IMR-90 (cell line): Measurements from ENCODE around the gene SLC12A7. TPM values are rescaled to one million over a fixed set of nuclear protein-coding genes. Genes with fewer than 3 reads are reported as not detected.

Experiments used
- ATAC-seq: fragments of 200-7000 bp; cut with Tn5 transposase; 2 replicates; pipeline ENCODE4 v1.9.1; 2020; ENCODE audit warnings: low read depth, mild to moderate bottlenecking, moderate library complexity
- BruUV-seq: library from RNA; stranded (reverse); fragments of 400-500 nt; replicated peaks from 2 replicates; lab custom pipeline; 2021; lab: Mats Ljungman, UMichigan
- CTCF ChIA-PET: fragments of 300-600 bp; formaldehyde crosslinking; extraction: SDS; loops from one replicate; lab custom pipeline; 2021; ENCODE audit warnings: antibody characterized with exemption; lab: Yijun Ruan, JAX
- POLR2A ChIA-PET: fragments of 300-600 bp; sonication (Branson Sonifier 250); formaldehyde crosslinking; loops from one replicate; lab custom pipeline; 2022; ENCODE audit warnings: antibody characterized with exemption; ENCODE audit not compliant: unreplicated experiment; lab: Charles Lee
- DNase-seq: peaks from one replicate; pipeline ENCODE4 v3.0.0; 2013
- H2AFZ ChIP-seq: replicated peaks from 2 replicates; pipeline ENCODE3; 2013; ENCODE audit warnings: low read length, mild to moderate bottlenecking; ENCODE audit not compliant: poor library complexity
- H2AK5ac ChIP-seq: 2 replicates; pipeline ENCODE4 v1.6.1; 2013; ENCODE audit warnings: low read depth, low read length, inconsistent platforms
- H2AK9ac ChIP-seq: replicated peaks from 2 replicates; pipeline ENCODE3; 2013; ENCODE audit warnings: mild to moderate bottlenecking, low read depth, low read length, moderate library complexity; ENCODE audit not compliant: poor library complexity
- H2BK120ac ChIP-seq: 2 replicates; pipeline ENCODE4 v1.6.1; 2013; ENCODE audit warnings: low read depth, low read length, inconsistent platforms
- H2BK15ac ChIP-seq: 3 replicates; pipeline ENCODE4 v1.6.1; 2013; ENCODE audit warnings: low read depth, low read length, inconsistent platforms
- H2BK20ac ChIP-seq: 2 replicates; pipeline ENCODE4 v1.6.1; 2013; ENCODE audit warnings: low read depth, mild to moderate bottlenecking, inconsistent platforms, low read length, moderate library complexity
- H2BK5ac ChIP-seq: 2 replicates; pipeline ENCODE4 v1.6.1; 2013; ENCODE audit warnings: mild to moderate bottlenecking, low read depth, low read length, inconsistent platforms; ENCODE audit not compliant: poor library complexity, severe bottlenecking
- H3K14ac ChIP-seq: replicated peaks from 2 replicates; pipeline ENCODE4 v1.6.1; 2013; ENCODE audit warnings: low read depth, low read length, inconsistent platforms
- H3K18ac ChIP-seq: 2 replicates; pipeline ENCODE4 v1.6.1; 2013; ENCODE audit warnings: low read depth, low read length, control low read depth
- H3K23ac ChIP-seq: 2 replicates; pipeline ENCODE4 v1.6.1; 2013; ENCODE audit warnings: low read depth, low read length, inconsistent platforms
- H3K27ac ChIP-seq: 2 replicates; pipeline ENCODE4 v1.5.1; 2013; ENCODE audit warnings: mild to moderate bottlenecking, control low read depth, low read length; ENCODE audit not compliant: insufficient read depth
- H3K27me3 ChIP-seq: 2 replicates; pipeline ENCODE4 v1.6.1; 2013; ENCODE audit warnings: low read length; ENCODE audit not compliant: control insufficient read depth, insufficient read depth
- H3K36me3 ChIP-seq: 2 replicates; pipeline ENCODE4 v1.6.1; 2013; ENCODE audit warnings: low read length, mixed read lengths; ENCODE audit not compliant: control insufficient read depth, insufficient read depth
- H3K4ac ChIP-seq: 2 replicates; pipeline ENCODE4 v1.6.1; 2013; ENCODE audit warnings: low read depth, low read length, inconsistent platforms
- H3K4me1 ChIP-seq: 2 replicates; pipeline ENCODE4 v1.6.1; 2013; ENCODE audit warnings: low read length, mixed read lengths; ENCODE audit not compliant: control insufficient read depth, insufficient read depth
- H3K4me2 ChIP-seq: 2 replicates; pipeline ENCODE4 v1.6.1; 2013; ENCODE audit warnings: low read depth, mild to moderate bottlenecking, control low read depth, low read length, moderate library complexity
- H3K4me3 ChIP-seq: 2 replicates; pipeline ENCODE4 v1.5.1; 2013; ENCODE audit warnings: low read depth, mild to moderate bottlenecking, control low read depth, low read length, moderate library complexity; ENCODE audit not compliant: insufficient read depth
- H3K56ac ChIP-seq: 2 replicates; pipeline ENCODE4 v1.6.1; 2013; ENCODE audit warnings: low read length, inconsistent platforms; ENCODE audit not compliant: insufficient read depth; ENCODE audit errors: extremely low read depth
- H3K79me1 ChIP-seq, 2 experiments: 2 replicates each; pipeline ENCODE4 v1.6.1; 2013; ENCODE audit warnings: low read length in 2 of 2, inconsistent platforms in 1 of 2, low read depth in 1 of 2
- H3K9ac ChIP-seq: 2 replicates; pipeline ENCODE4 v1.6.1; 2013; ENCODE audit warnings: low read depth, low read length, control low read depth
- H3K9me1 ChIP-seq: 2 replicates; pipeline ENCODE4 v1.6.1; 2013; ENCODE audit warnings: low read length, inconsistent platforms; ENCODE audit not compliant: insufficient read depth
- H3K9me3 ChIP-seq: 2 replicates; pipeline ENCODE4 v1.6.1; 2013; ENCODE audit warnings: low read length; ENCODE audit not compliant: control insufficient read depth, insufficient read depth
- H4K20me1 ChIP-seq: 2 replicates; pipeline ENCODE4 v1.6.1; 2013; ENCODE audit warnings: low read length, inconsistent platforms; ENCODE audit not compliant: insufficient read depth
- H4K5ac ChIP-seq: 2 replicates; pipeline ENCODE4 v1.6.1; 2013; ENCODE audit warnings: mild to moderate bottlenecking, low read depth, low read length, control low read depth
- H4K8ac ChIP-seq, 2 experiments: 2 replicates each; pipeline ENCODE4 v1.6.1; 2013; ENCODE audit warnings: low read depth in 2 of 2, low read length in 2 of 2, control low read depth in 1 of 2, inconsistent platforms in 1 of 2
- H4K91ac ChIP-seq: 2 replicates; pipeline ENCODE4 v1.6.1; 2013; ENCODE audit warnings: low read depth, low read length, inconsistent platforms; ENCODE audit not compliant: insufficient read depth
- CEBPB ChIP-seq: IDR thresholded peaks from 2 replicates; pipeline ENCODE4 v1.6.1; 2012; ENCODE audit warnings: low read depth, low read length, improper control_type of control experiment
- RCOR1 ChIP-seq: IDR thresholded peaks from 2 replicates; pipeline ENCODE4 v1.6.1; 2012; ENCODE audit warnings: mild to moderate bottlenecking, low read length, improper control_type of control experiment; ENCODE audit not compliant: insufficient replicate concordance
- WGBS, 2 experiments: methylation state at CpG; one replicate each; pipeline versions ENCODE4 v1.1.5 to v1.1.7; 2013; ENCODE audit warnings: missing lambda C conversion rate in 2 of 2; ENCODE audit not compliant: insufficient read length in 1 of 2; ENCODE audit errors: extremely low coverage in 2 of 2; 5-methylcytosine and 5-hydroxymethylcytosine counted together
- dilution Hi-C: fragments of 300-500 bp; cut with HindIII; formaldehyde crosslinking; loops from one replicate; pipeline ENCODE4 v1.14.3; 2018; ENCODE audit warnings: low sequenced_read_pairs; ENCODE audit not compliant: unreplicated experiment
- in situ Hi-C: fragments of 300-500 bp; cut with MboI; formaldehyde crosslinking; loops from 3 replicates; pipeline ENCODE4 v1.14.3; 2019; ENCODE audit warnings: low sequenced_read_pairs, inconsistent platforms, mixed read lengths
- intact Hi-C: fragments of 100-400 bp; cut with micrococcal nuclease; formaldehyde crosslinking; loops from 2 replicates; pipeline ENCODE4 v1.10.0; 2022
- polyA plus RNA-seq, 3 experiments: library from polyadenylated mRNA; depleted of rRNA; stranded (reverse); fragments of >200 nt; gene quantifications; 2 replicates each; pipeline ENCODE4 v1.2.3, GENCODE V29; 2012; ENCODE audit warnings: low replicate concordance in 1 of 3
- total RNA-seq: library from RNA; depleted of rRNA; stranded (reverse); fragments of >200 nt; gene quantifications from 2 replicates; pipeline ENCODE4 v1.2.3, GENCODE V29; 2012

SLC12A7 gene
- total and polyA plus RNA-seq, 2 of the 4 experiments (the other 2 are of a cell fraction) = 3.0 to 6.1 TPM

DNA sequence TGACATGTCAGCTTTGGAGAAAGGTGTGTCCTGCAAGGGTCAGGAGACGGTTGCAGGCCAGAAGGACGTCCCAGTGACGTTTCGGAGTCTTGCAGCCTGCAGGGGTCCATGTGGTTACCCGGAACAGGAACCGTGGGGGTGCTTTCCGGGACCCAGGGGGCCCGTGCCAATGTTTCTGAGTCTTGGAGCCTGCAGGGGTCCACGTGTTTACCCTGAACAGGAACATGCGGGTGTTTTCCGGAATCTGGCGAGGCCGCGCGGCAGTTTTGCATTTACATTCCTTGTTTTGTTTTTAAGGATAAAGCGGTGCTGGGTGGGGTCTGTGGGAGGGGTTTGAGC, 72.7 kb downstream of the SLC12A7 start:
- intact Hi-C loops (no loop called here), in situ Hi-C loops (no loop called here), dilution Hi-C loops (no loop called here)
- CTCF ChIA-PET = no interaction called here
- no peak overlapping the region for H3K14ac ChIP-seq
- no peaks in the 10 kb centered on the region for H3K9me1 ChIP-seq
- H2BK120ac ChIP-seq = no peak overlapping the region
- BruUV-seq = no TSS peak
- POLR2A ChIA-PET = no interaction called here
- no peak overlapping the region for H2BK5ac ChIP-seq
- H3K4me3 ChIP-seq = no peak overlapping the region
- H4K20me1 ChIP-seq = no peaks in the 10 kb centered on the region
- no peak overlapping the region for H3K23ac ChIP-seq
- H2AK9ac ChIP-seq = no peak overlapping the region
- H4K91ac ChIP-seq = no peak overlapping the region
- no peak overlapping the region for H4K5ac ChIP-seq
- no peak overlapping the region for H3K18ac ChIP-seq
- H3K56ac ChIP-seq = no peak overlapping the region
- no peak overlapping the region for H2AFZ ChIP-seq
- DNase-seq (no peak), ATAC-seq (no peak)
- H4K8ac ChIP-seq = no peak overlapping the region
- H2AK5ac ChIP-seq = no peak overlapping the region
- no peak overlapping the region for H3K9ac ChIP-seq
- TF ChIP-seq RCOR1 (no peak), CEBPB (no peak)
- H3K27me3 ChIP-seq = no peaks in the 10 kb centered on the region
- no peaks in the 10 kb centered on the region for H3K36me3 ChIP-seq
- peaks cover 9% of the 10 kb centered on the region; the same call in 1 of the 2 replicates for H3K9me3 ChIP-seq
- no peaks in the 10 kb centered on the region for H3K79me1 ChIP-seq
- H2BK20ac ChIP-seq = no peak overlapping the region
- no peak overlapping the region for H3K27ac ChIP-seq
- H3K4ac ChIP-seq = no peak overlapping the region
- no peaks in the 10 kb centered on the region for H3K4me1 ChIP-seq
- WGBS, 2 experiments = 70% methylated on average over 10 of the region's 16 CpGs; no CpG with 5 or more reads in 1 of the 2 experiments
- no peak overlapping the region for H2BK15ac ChIP-seq
- H3K4me2 ChIP-seq = no peak overlapping the region
